ENCODE measurements around the gene MAP2K5. TPM values are rescaled to one million over a fixed set of nuclear protein-coding genes. Genes with fewer than 3 reads are reported as not detected.

MAP2K5 gene
- total RNA-seq, 1 experiment from 2014 or later, result 32.0 TPM

- Histone ChIP-seq H3K4me2 (ENCODE audit: low read depth, low read length, poor library complexity, severe bottlenecking) (no peak overlapping the region), H2AFZ (ENCODE audit: low read length) (no peak overlapping the region), H3K9ac (ENCODE audit: low read length) (no peak overlapping the region), H3K9me2 (replicated peaks; ENCODE audit: insufficient read depth, low read length) (no peaks in the 10 kb centered on the region), H3K36me3 (ENCODE audit: insufficient read depth, low read length) (no peaks in the 10 kb centered on the region), H3K27ac (ENCODE audit: low read length) (no peak overlapping the region), H3K4me3 (ENCODE audit: low read length) (no peak overlapping the region), H3K79me2 (ENCODE audit: low read length) (no peaks in the 10 kb centered on the region), H3K9me3 (ENCODE audit: low read length) (no peaks in the 10 kb centered on the region), H4K20me1 (ENCODE audit: insufficient read depth, low read depth, low read length) (no peaks in the 10 kb centered on the region), H3K4me1 (ENCODE audit: low read length) (peaks cover 37% of the 10 kb centered on the region), H3K27me3 (ENCODE audit: low read length) (no peaks in the 10 kb centered on the region)
- no peak for DNase-seq
These were observed 227.2 kb downstream of the MAP2K5 start for GRCh38 chr15:67769497-67770357.

- H3K4me3 ChIP-seq (ENCODE audit: low read length), result no peak overlapping the region
- no peaks in the 10 kb centered on the region for H3K36me3 ChIP-seq (ENCODE audit: insufficient read depth, low read length)
- no peak for DNase-seq
- no peaks in the 10 kb centered on the region for H3K27me3 ChIP-seq (ENCODE audit: low read length)
- no peak overlapping the region for H3K9ac ChIP-seq (ENCODE audit: low read length)
- H3K79me2 ChIP-seq (ENCODE audit: low read length), result no peaks in the 10 kb centered on the region
- H2AFZ ChIP-seq (ENCODE audit: low read length), result no peak overlapping the region
- H3K4me2 ChIP-seq (ENCODE audit: low read depth, low read length, poor library complexity, severe bottlenecking), result no peak overlapping the region
- H3K9me2 ChIP-seq (replicated peaks; ENCODE audit: insufficient read depth, low read length), result no peaks in the 10 kb centered on the region
- H3K4me1 ChIP-seq (ENCODE audit: low read length), result peaks cover 37% of the 10 kb centered on the region
- H3K9me3 ChIP-seq (ENCODE audit: low read length), result no peaks in the 10 kb centered on the region
- H3K27ac ChIP-seq (ENCODE audit: low read length), result no peak overlapping the region
- no peaks in the 10 kb centered on the region for H4K20me1 ChIP-seq (ENCODE audit: insufficient read depth, low read depth, low read length)
These were observed 227.8 kb downstream of the MAP2K5 start for GRCh38 chr15:67770358-67770628.

GRCh38 chr15:67771189-67771800, 228.8 kb downstream of the MAP2K5 start:
- Histone ChIP-seq H3K9ac (ENCODE audit: low read length) (no peak overlapping the region), H3K36me3 (ENCODE audit: insufficient read depth, low read length) (no peaks in the 10 kb centered on the region), H3K9me2 (replicated peaks; ENCODE audit: insufficient read depth, low read length) (no peaks in the 10 kb centered on the region), H3K4me2 (ENCODE audit: low read depth, low read length, poor library complexity, severe bottlenecking) (peak overlapping the region; percentile 33), H3K27me3 (ENCODE audit: low read length) (no peaks in the 10 kb centered on the region), H3K27ac (ENCODE audit: low read length) (no peak overlapping the region), H3K9me3 (ENCODE audit: low read length) (no peaks in the 10 kb centered on the region), H3K4me3 (ENCODE audit: low read length) (no peak overlapping the region), H3K79me2 (ENCODE audit: low read length) (no peaks in the 10 kb centered on the region), H4K20me1 (ENCODE audit: insufficient read depth, low read depth, low read length) (no peaks in the 10 kb centered on the region), H3K4me1 (ENCODE audit: low read length) (peaks cover 28% of the 10 kb centered on the region), H2AFZ (ENCODE audit: low read length) (no peak overlapping the region)
- DNase-seq, result no peak

- Histone ChIP-seq H3K9ac (ENCODE audit: low read length) (no peak overlapping the region), H2AFZ (ENCODE audit: low read length) (no peak overlapping the region), H3K79me2 (ENCODE audit: low read length) (no peaks in the 10 kb centered on the region), H3K4me1 (ENCODE audit: low read length) (peaks cover 13% of the 10 kb centered on the region), H4K20me1 (ENCODE audit: insufficient read depth, low read depth, low read length) (no peaks in the 10 kb centered on the region), H3K9me3 (ENCODE audit: low read length) (no peaks in the 10 kb centered on the region), H3K4me3 (ENCODE audit: low read length) (no peak overlapping the region), H3K27ac (ENCODE audit: low read length) (no peak overlapping the region), H3K27me3 (ENCODE audit: low read length) (no peaks in the 10 kb centered on the region), H3K4me2 (ENCODE audit: low read depth, low read length, poor library complexity, severe bottlenecking) (no peak overlapping the region), H3K9me2 (replicated peaks; ENCODE audit: insufficient read depth, low read length) (no peaks in the 10 kb centered on the region), H3K36me3 (ENCODE audit: insufficient read depth, low read length) (no peaks in the 10 kb centered on the region)
- DNase-seq, result no peak
These were observed 232.1 kb downstream of the MAP2K5 start for GRCh38 chr15:67774626-67775025.

GRCh38 chr15:67775250-67775649, 232.7 kb downstream of the MAP2K5 start:
- Histone ChIP-seq H3K9ac (ENCODE audit: low read length) (no peak overlapping the region), H4K20me1 (ENCODE audit: insufficient read depth, low read depth, low read length) (no peaks in the 10 kb centered on the region), H2AFZ (ENCODE audit: low read length) (no peak overlapping the region), H3K27ac (ENCODE audit: low read length) (no peak overlapping the region), H3K27me3 (ENCODE audit: low read length) (no peaks in the 10 kb centered on the region), H3K4me3 (ENCODE audit: low read length) (no peak overlapping the region), H3K4me1 (ENCODE audit: low read length) (peaks cover 13% of the 10 kb centered on the region), H3K9me3 (ENCODE audit: low read length) (no peaks in the 10 kb centered on the region), H3K4me2 (ENCODE audit: low read depth, low read length, poor library complexity, severe bottlenecking) (no peak overlapping the region), H3K9me2 (replicated peaks; ENCODE audit: insufficient read depth, low read length) (no peaks in the 10 kb centered on the region), H3K79me2 (ENCODE audit: low read length) (no peaks in the 10 kb centered on the region), H3K36me3 (ENCODE audit: insufficient read depth, low read length) (no peaks in the 10 kb centered on the region)
- DNase-seq, result no peak

GRCh38 chr15:67775998-67776397, 233.5 kb downstream of the MAP2K5 start:
- Histone ChIP-seq H3K79me2 (ENCODE audit: low read length) (no peaks in the 10 kb centered on the region), H3K4me3 (ENCODE audit: low read length) (no peak overlapping the region), H3K27me3 (ENCODE audit: low read length) (no peaks in the 10 kb centered on the region), H3K9me3 (ENCODE audit: low read length) (no peaks in the 10 kb centered on the region), H2AFZ (ENCODE audit: low read length) (no peak overlapping the region), H3K9ac (ENCODE audit: low read length) (no peak overlapping the region), H3K9me2 (replicated peaks; ENCODE audit: insufficient read depth, low read length) (no peaks in the 10 kb centered on the region), H3K27ac (ENCODE audit: low read length) (no peak overlapping the region), H3K36me3 (ENCODE audit: insufficient read depth, low read length) (no peaks in the 10 kb centered on the region), H4K20me1 (ENCODE audit: insufficient read depth, low read depth, low read length) (no peaks in the 10 kb centered on the region), H3K4me1 (ENCODE audit: low read length) (peaks cover 15% of the 10 kb centered on the region), H3K4me2 (ENCODE audit: low read depth, low read length, poor library complexity, severe bottlenecking) (no peak overlapping the region)
- DNase-seq, result no peak

- Histone ChIP-seq H4K20me1 (ENCODE audit: insufficient read depth, low read depth, low read length) (no peaks in the 10 kb centered on the region), H3K9me3 (ENCODE audit: low read length) (no peaks in the 10 kb centered on the region), H3K9ac (ENCODE audit: low read length) (no peak overlapping the region), H3K9me2 (replicated peaks; ENCODE audit: insufficient read depth, low read length) (no peaks in the 10 kb centered on the region), H3K4me2 (ENCODE audit: low read depth, low read length, poor library complexity, severe bottlenecking) (no peak overlapping the region), H3K36me3 (ENCODE audit: insufficient read depth, low read length) (no peaks in the 10 kb centered on the region), H2AFZ (ENCODE audit: low read length) (no peak overlapping the region), H3K27me3 (ENCODE audit: low read length) (no peaks in the 10 kb centered on the region), H3K4me1 (ENCODE audit: low read length) (peaks cover 15% of the 10 kb centered on the region), H3K79me2 (ENCODE audit: low read length) (no peaks in the 10 kb centered on the region), H3K4me3 (ENCODE audit: low read length) (no peak overlapping the region), H3K27ac (ENCODE audit: low read length) (no peak overlapping the region)
- no peak for DNase-seq
These were observed 234.1 kb downstream of the MAP2K5 start for GRCh38 chr15:67776600-67776999.

GRCh38 chr15:67777071-67777470, 234.6 kb downstream of the MAP2K5 start:
- Histone ChIP-seq H3K27ac (ENCODE audit: low read length) (no peak overlapping the region), H3K4me3 (ENCODE audit: low read length) (no peak overlapping the region), H3K79me2 (ENCODE audit: low read length) (no peaks in the 10 kb centered on the region), H3K4me1 (ENCODE audit: low read length) (peaks cover 15% of the 10 kb centered on the region), H3K9me3 (ENCODE audit: low read length) (no peaks in the 10 kb centered on the region), H3K27me3 (ENCODE audit: low read length) (no peaks in the 10 kb centered on the region), H3K9me2 (replicated peaks; ENCODE audit: insufficient read depth, low read length) (no peaks in the 10 kb centered on the region), H2AFZ (ENCODE audit: low read length) (no peak overlapping the region), H3K4me2 (ENCODE audit: low read depth, low read length, poor library complexity, severe bottlenecking) (no peak overlapping the region), H3K9ac (ENCODE audit: low read length) (no peak overlapping the region), H4K20me1 (ENCODE audit: insufficient read depth, low read depth, low read length) (no peaks in the 10 kb centered on the region), H3K36me3 (ENCODE audit: insufficient read depth, low read length) (no peaks in the 10 kb centered on the region)
- no peak for DNase-seq

Measured in Karpas-422 (cell line).